ENCODE data around the gene TLCD1. TPM values are rescaled to one million over a fixed set of nuclear protein-coding genes. Genes with fewer than 3 reads are reported as not detected.
"Not testable (repeated sequence)": the region's sequence is repeated elsewhere in the genome, so short reads cannot be mapped to it uniquely, and the experiment has no call there.

Gene TLCD1
- total and polyA plus RNA-seq, 9 donors: 2.3 to 5.6 (median 4.1) TPM

DNA sequence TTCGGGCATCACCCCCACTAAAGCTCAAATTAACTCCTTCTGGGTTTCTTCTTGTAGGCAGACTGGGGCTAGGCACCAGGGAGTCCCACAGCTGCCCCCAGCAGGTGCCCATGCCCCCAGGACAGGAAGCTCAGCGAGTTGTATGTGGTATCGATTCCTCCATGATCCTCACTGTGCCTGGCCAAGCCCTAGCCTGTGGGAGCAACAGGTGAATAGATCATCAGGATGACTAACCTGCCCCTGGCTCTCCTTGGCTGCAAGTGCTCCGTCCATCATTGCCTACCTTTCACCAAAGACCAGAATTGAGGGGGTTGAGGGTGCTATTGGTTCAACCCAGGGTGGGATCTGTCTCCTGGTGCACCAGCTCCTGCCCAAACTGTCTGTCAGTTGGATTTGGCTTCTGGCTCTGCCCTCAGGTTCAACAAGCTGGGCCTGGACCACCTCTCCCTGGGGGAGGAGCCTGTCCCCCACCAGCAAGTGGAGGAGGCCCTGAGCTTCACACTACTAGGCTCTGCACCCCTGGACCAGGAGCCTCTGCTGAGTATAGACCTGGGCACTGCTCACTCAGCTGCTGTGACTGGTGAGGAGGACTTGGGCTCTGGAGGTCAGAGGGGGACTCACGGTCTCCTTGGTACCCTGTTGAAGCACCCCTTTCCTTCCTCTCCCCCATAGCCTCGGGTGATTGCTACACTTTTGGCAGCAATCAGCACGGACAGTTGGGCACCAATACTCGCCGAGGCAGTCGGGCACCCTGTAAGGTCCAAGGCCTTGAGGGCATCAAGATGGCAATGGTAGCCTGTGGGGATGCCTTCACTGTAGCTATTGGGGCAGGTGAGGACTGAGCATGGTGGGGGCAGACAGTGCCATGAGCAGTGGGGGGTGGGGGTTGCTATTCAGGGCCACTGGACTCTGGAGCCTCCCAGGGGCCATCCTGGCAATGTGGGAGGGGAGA is 14.6 kb upstream of the TLCD1 start:
- no peak overlapping the region for H3K4me3 ChIP-seq (ENCODE audit: low read length)
- H3K36me3 ChIP-seq (ENCODE audit: control insufficient read depth, insufficient read depth, low read length): peaks cover 10% of the 10 kb centered on the region
- 85% methylated on average over 6 of the region's 10 CpGs for WGBS (ENCODE audit: insufficient coverage)
- H3K4me1 ChIP-seq (ENCODE audit: control insufficient read depth, insufficient read depth, low read length): peaks cover 22% of the 10 kb centered on the region
- no peak overlapping the region for H3K27ac ChIP-seq (ENCODE audit: low read length)
- no peaks in the 10 kb centered on the region for H3K9me3 ChIP-seq (replicated peaks; ENCODE audit: control insufficient read depth, low read depth, low read length)
- no peak for DNase-seq
- no peaks in the 10 kb centered on the region for H3K27me3 ChIP-seq (ENCODE audit: control insufficient read depth, insufficient read depth, low read length)

DNA sequence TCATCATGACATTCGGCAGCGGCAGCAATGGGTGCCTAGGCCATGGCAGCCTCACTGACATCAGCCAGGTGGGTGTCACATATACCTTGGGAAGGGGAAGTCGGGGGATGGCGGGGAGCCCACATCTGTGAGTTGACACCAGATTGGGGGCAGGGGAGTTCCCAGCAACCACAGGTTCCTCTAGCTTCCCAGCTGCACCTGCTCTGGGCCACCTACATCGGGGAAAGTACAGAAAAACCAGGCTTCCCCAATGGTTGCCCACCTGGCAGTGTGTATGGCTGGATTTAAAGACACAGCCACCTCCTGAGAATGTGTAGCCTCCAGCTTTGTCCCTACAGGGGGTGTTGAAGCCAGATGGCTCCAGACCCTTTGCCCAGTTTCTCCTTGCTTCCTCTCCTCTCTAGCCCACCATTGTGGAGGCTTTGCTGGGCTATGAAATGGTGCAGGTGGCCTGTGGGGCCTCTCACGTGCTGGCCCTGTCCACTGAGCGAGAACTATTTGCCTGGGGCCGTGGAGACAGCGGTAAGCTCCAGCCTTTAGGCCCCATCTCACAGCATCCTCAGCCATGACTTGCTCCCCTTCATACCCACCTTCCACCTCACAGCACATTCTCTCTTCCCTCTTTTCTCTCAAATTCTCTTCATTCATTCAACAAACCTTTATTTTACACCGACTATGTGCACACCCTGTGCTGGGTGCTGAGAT is 12.8 kb upstream of the TLCD1 start:
- Histone ChIP-seq H3K4me3 (ENCODE audit: low read length) (no peak overlapping the region), H3K4me1 (ENCODE audit: control insufficient read depth, insufficient read depth, low read length) (peaks cover 13% of the 10 kb centered on the region), H3K27me3 (ENCODE audit: control insufficient read depth, insufficient read depth, low read length) (no peaks in the 10 kb centered on the region), H3K27ac (ENCODE audit: low read length) (no peak overlapping the region), H3K9me3 (replicated peaks; ENCODE audit: control insufficient read depth, low read depth, low read length) (no peaks in the 10 kb centered on the region), H3K36me3 (ENCODE audit: control insufficient read depth, insufficient read depth, low read length) (peaks cover 10% of the 10 kb centered on the region)
- WGBS (ENCODE audit: insufficient coverage): 85% methylated on average over 6 of the region's 10 CpGs
- DNase-seq: no peak

DNA sequence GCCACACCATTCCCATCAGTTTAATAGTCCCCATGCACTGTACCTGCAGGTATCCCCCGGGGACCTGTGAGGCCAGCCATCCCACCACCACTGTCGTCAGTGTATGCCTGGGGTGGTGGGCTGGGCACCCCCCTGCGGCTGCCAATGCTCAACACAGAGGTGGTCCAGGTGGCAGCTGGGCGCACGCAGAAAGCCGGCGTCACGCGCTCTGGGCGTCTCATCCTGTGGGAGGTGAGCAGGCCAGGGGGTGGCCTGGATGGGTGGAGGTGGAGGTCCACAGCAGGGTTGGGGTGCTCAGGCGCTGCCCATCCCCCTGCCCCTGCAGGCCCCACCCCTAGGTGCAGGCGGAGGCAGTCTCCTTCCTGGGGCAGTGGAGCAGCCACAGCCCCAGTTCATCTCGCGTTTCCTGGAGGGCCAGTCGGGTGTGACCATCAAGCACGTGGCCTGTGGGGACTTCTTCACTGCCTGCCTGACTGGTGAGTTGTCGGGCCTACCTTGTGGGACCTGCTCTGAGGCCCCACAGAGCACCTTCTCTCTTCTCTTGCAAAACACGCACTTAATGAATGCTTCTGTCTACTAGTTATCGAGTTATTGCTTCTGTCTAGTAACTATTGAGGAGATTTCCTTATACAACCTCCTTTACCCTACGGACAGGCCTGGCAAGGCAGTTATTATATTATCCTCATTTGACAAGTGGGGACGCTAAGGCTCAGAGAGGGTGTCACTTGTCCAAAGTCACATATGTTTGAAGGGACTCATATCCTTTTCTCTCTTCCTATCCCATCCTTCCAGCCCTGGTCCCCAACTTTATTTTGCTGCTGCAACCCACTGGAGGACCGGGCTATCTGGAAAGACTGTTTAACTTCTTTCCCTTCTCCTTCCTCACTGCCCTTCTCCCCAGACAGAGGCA is 12.0 kb upstream of the TLCD1 start:
- no peak for DNase-seq
- Histone ChIP-seq H3K4me3 (ENCODE audit: low read length) (no peak overlapping the region), H3K9me3 (replicated peaks; ENCODE audit: control insufficient read depth, low read depth, low read length) (no peaks in the 10 kb centered on the region), H3K4me1 (ENCODE audit: control insufficient read depth, insufficient read depth, low read length) (peaks cover 7% of the 10 kb centered on the region), H3K27ac (ENCODE audit: low read length) (no peak overlapping the region), H3K36me3 (ENCODE audit: control insufficient read depth, insufficient read depth, low read length) (peaks cover 10% of the 10 kb centered on the region), H3K27me3 (ENCODE audit: control insufficient read depth, insufficient read depth, low read length) (no peaks in the 10 kb centered on the region)
- WGBS (ENCODE audit: insufficient coverage): 93% methylated on average over 15 of the region's 22 CpGs

DNA sequence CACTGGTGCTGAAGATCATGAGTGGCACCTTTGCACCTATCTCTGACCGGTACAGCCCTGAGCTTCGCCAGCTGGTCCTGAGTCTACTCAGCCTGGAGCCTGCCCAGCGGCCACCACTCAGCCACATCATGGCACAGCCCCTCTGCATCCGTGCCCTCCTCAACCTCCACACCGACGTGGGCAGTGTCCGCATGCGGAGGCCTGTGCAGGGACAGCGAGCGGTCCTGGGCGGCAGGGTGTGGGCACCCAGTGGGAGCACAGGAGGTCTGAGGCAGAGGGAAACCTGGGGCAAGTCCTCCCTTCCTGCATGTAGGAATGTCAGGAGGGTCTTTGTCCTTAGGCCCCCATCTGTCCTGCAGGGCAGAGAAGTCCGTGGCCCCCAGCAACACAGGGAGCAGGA is 11.3 kb upstream of the TLCD1 start:
- Histone ChIP-seq H3K4me1 (ENCODE audit: control insufficient read depth, insufficient read depth, low read length) (peaks cover 3% of the 10 kb centered on the region), H3K4me3 (ENCODE audit: low read length) (no peak overlapping the region), H3K9me3 (replicated peaks; ENCODE audit: control insufficient read depth, low read depth, low read length) (no peaks in the 10 kb centered on the region), H3K36me3 (ENCODE audit: control insufficient read depth, insufficient read depth, low read length) (peaks cover 10% of the 10 kb centered on the region), H3K27ac (ENCODE audit: low read length) (no peak overlapping the region), H3K27me3 (ENCODE audit: control insufficient read depth, insufficient read depth, low read length) (no peaks in the 10 kb centered on the region)
- 97% methylated on average over 9 of the region's 12 CpGs for WGBS (ENCODE audit: insufficient coverage)
- no peak for DNase-seq

DNA sequence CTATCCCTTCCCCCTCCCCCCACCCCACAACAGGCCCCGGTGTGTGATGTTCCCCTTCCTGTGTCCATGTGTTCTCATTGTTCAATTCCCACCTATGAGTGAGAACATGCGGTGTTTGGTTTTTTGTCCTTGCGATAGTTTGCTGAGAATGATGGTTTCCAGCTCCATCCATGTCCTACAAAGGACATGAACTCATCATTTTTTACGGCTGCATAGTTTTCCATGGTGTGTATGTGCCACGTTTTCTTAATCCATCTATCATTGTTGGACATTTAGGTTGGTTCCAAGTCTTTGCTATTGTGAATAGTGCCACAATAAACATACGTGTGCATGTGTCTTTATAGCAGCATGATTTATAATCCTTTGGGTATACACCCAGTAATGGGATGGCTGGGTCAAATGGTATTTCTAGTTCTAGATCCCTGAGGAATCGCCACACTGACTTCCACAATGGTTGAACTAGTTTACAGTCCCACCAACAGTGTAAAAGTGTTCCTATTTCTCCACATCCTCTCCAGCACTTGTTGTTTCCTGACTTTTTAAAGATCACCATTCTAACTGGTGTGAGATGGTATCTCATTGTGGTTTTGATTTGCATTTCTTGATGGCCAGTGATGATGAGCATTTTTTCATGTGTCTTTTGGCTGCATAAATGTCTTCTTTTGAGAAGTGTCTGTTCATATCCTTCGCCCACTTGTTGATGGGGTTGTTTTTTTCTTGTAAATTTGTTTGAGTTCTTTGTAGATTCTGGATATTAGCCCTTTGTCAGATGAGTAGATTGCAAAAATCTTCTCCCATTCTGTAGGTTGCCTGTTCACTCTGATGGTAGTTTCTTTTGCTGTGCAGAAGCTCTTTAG is 10.1 kb upstream of the TLCD1 start:
- DNase-seq; H3K27me3 ChIP-seq (ENCODE audit: control insufficient read depth, insufficient read depth, low read length); H3K9me3 ChIP-seq (replicated peaks; ENCODE audit: control insufficient read depth, low read depth, low read length); H3K36me3 ChIP-seq (ENCODE audit: control insufficient read depth, insufficient read depth, low read length); H3K27ac ChIP-seq (ENCODE audit: low read length); H3K4me1 ChIP-seq (ENCODE audit: control insufficient read depth, insufficient read depth, low read length); H3K4me3 ChIP-seq (ENCODE audit: low read length): not testable (repeated sequence)
- no CpG with 5 or more reads among the region's 8 CpGs for WGBS (ENCODE audit: insufficient coverage)

DNA sequence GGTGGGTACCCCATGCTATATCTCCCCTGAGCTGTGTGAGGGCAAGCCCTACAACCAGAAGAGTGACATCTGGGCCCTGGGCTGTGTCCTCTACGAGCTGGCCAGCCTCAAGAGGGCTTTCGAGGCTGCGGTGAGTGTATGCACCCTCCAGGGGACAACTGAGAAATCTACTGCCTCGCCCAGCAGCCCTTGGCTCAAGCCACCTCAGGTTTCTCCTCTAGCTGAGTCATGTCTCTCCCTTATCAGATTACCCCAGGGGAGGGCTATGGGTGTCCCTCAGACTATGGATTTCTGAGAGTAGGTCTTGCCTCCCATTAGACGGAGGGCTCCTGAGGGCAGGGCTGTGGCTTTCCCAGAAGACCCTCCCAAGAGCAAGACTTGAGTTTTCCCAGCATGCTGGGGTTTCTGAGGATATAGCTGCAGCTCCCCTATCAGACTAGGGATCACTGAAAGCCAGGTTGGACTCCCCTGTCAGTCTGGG is 9.2 kb upstream of the TLCD1 start:
- Histone ChIP-seq H3K4me3 (ENCODE audit: low read length) (no peak overlapping the region), H3K27ac (ENCODE audit: low read length) (no peak overlapping the region), H3K9me3 (replicated peaks; ENCODE audit: control insufficient read depth, low read depth, low read length) (no peaks in the 10 kb centered on the region), H3K4me1 (ENCODE audit: control insufficient read depth, insufficient read depth, low read length) (no peaks in the 10 kb centered on the region), H3K27me3 (ENCODE audit: control insufficient read depth, insufficient read depth, low read length) (no peaks in the 10 kb centered on the region), H3K36me3 (ENCODE audit: control insufficient read depth, insufficient read depth, low read length) (peaks cover 6% of the 10 kb centered on the region)
- 33% methylated on average over 1 of the region's 5 CpGs for WGBS (ENCODE audit: insufficient coverage)
- DNase-seq: no peak

DNA sequence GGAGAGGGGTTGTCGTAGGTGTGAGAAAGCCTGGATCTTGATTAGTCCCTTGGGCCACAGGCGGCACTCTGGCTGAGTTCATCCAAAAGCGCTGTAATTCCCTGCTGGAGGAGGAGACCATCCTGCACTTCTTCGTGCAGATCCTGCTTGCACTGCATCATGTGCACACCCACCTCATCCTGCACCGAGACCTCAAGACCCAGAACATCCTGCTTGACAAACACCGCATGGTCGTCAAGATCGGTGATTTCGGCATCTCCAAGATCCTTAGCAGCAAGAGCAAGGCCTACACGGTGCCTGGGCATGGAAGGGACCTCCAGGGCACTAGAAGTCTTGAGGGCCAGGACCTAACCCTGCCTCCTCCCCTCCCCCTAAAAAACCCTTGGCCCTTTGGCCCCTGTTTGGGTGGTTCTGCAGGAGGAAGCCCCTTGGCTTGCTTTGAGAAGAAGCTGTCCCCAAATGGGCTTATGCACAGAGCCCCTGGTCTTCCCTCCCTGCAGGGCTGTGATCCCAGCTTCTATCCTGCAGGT is 8.7 kb upstream of the TLCD1 start:
- Histone ChIP-seq H3K27me3 (ENCODE audit: control insufficient read depth, insufficient read depth, low read length) (no peaks in the 10 kb centered on the region), H3K4me1 (ENCODE audit: control insufficient read depth, insufficient read depth, low read length) (no peaks in the 10 kb centered on the region), H3K27ac (ENCODE audit: low read length) (no peak overlapping the region), H3K4me3 (ENCODE audit: low read length) (no peak overlapping the region), H3K36me3 (ENCODE audit: control insufficient read depth, insufficient read depth, low read length) (peaks cover 6% of the 10 kb centered on the region), H3K9me3 (replicated peaks; ENCODE audit: control insufficient read depth, low read depth, low read length) (no peaks in the 10 kb centered on the region)
- 90% methylated on average over 8 of the region's 10 CpGs for WGBS (ENCODE audit: insufficient coverage)
- no peak for DNase-seq

DNA sequence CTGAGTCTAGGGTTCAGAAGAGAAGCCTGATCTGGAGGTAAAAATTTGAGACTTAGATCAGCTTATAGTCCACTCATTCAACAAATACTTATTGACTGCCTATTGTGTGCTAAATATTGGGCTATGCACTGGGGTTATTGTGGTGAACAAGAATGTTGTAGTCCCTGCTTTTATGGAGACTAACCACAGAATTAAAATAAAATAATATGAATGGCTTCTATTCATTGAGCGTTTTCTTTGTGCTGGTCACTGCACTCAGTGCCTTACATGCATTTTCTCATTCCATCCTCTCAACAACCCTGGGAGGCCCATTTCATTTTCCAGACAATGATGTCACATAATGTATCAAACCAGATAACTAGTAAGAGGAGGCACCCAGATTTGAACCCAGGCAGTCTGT is 7.3 kb upstream of the TLCD1 start:
- Histone ChIP-seq H3K27ac (ENCODE audit: low read length) (no peak overlapping the region), H3K36me3 (ENCODE audit: control insufficient read depth, insufficient read depth, low read length) (peaks cover 6% of the 10 kb centered on the region), H3K27me3 (ENCODE audit: control insufficient read depth, insufficient read depth, low read length) (no peaks in the 10 kb centered on the region), H3K9me3 (replicated peaks; ENCODE audit: control insufficient read depth, low read depth, low read length) (no peaks in the 10 kb centered on the region), H3K4me1 (ENCODE audit: control insufficient read depth, insufficient read depth, low read length) (peaks cover 4% of the 10 kb centered on the region), H3K4me3 (ENCODE audit: low read length) (no peak overlapping the region)
- DNase-seq: no peak
- WGBS (ENCODE audit: insufficient coverage): no CpG with 5 or more reads among the region's 1 CpG

DNA sequence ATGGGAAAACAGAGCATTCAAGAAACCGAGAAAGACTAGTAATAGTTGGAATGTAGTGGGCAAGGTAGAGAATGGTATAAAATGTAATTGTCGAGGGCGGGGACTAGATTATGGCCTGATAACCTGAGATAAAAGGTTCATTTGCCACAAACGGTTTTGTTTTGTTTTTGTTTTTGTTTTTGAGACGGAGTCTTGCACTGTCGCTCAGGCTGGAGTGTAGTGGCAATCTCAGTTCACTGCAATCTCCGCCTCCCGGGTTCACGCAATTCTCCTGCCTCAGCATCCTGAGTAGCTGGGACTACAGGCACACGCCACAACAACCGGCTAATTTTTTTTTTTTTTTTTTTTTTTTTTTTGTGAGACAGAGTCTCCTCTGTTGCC is 3.9 kb upstream of the TLCD1 start:
- H3K27ac ChIP-seq (ENCODE audit: low read length): no peak overlapping the region
- no peaks in the 10 kb centered on the region for H3K9me3 ChIP-seq (replicated peaks; ENCODE audit: control insufficient read depth, low read depth, low read length)
- H3K4me3 ChIP-seq (ENCODE audit: low read length): no peak overlapping the region
- peaks cover 31% of the 10 kb centered on the region for H3K4me1 ChIP-seq (ENCODE audit: control insufficient read depth, insufficient read depth, low read length)
- no peaks in the 10 kb centered on the region for H3K36me3 ChIP-seq (ENCODE audit: control insufficient read depth, insufficient read depth, low read length)
- no peak for DNase-seq
- 78% methylated on average over 6 of the region's 11 CpGs for WGBS (ENCODE audit: insufficient coverage)
- no peaks in the 10 kb centered on the region for H3K27me3 ChIP-seq (ENCODE audit: control insufficient read depth, insufficient read depth, low read length)
